ENCODE results near the gene NRDC.

GRCh38 chr1:51877434-51878307 lies 856 bp downstream of the NRDC start:
- no peak for TF ChIP-seq CTCF (IDR thresholded peaks at IDR 0.05)
- TF ChIP-seq POLR2A (IDR thresholded peaks at IDR 0.05), result no peak

All from vagina (tissue), 2 donors.